ENCODE measurements around the gene PFN3. TPM values are rescaled to one million over a fixed set of nuclear protein-coding genes. Genes with fewer than 3 reads are reported as not detected.
A peak's percentile ranks its signal among the peaks of the same experiment; 100 is the strongest.

The PFN3 gene
- total RNA-seq, 4 donors from 2014 or later: not detected

DNA sequence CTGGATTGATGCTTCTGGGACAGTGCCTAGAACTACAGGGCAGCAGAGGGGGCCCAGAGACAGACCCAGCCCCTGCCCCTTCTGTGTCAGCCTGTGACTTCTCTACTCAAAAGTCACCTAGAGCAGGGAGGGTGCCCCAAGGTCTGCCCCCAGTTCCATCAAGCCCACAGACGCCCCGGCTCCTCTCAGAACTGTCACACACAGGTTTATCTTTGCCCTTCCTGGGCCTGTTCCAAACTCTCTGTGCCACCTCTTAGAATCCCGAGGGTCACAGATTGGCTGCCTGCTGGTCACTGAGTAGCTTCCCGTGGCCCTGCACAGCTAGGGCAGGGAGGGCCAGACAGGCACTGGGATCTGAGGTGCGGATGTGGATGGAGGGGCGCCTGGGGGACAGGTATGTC, 41.0 kb downstream of the PFN3 start:
- no peak for DNase-seq

DNA sequence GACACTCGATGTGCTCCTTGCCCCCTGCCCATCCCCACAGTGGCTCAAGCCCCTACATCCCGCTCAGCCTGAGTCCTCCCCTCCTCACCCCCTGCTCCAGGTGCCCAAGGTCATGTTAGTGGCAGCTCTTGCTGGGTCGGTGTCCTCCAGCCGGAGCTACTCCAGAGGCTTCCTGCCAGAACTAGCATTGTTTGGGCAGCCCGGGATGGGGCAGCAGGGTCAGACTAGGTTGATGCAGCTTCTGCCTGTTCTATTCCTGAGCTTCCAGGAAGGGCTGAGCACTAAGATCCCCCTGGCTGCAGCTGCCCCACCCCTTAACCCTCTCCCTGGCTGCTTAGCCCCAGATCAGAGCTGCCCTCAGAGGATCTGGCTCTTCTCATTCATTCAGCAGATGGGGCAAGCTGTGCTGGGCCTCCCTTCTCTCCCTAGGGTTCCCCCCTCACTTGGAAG, 42.1 kb downstream of the PFN3 start:
- Histone ChIP-seq H3K4me3 (peak overlapping the region in 2 of 4 donors; percentile 20 to 28), H3K27ac (no peak overlapping the region), H3K36me3 (no peaks in the 10 kb centered on the region), H3K27me3 (no peaks in the 10 kb centered on the region), H3K9me3 (no peaks in the 10 kb centered on the region), H3K4me1 (peaks cover 14 to 18% of the 10 kb centered on the region in 2 donors)
- in situ Hi-C loops (cut with MboI; ENCODE audit: low sequenced_read_pairs in 4 of 4) (no loop called here), intact Hi-C loops (cut with DNase I; ENCODE audit: low total_unique reads) (no loop called here)
- TF ChIP-seq, protein P1, sequence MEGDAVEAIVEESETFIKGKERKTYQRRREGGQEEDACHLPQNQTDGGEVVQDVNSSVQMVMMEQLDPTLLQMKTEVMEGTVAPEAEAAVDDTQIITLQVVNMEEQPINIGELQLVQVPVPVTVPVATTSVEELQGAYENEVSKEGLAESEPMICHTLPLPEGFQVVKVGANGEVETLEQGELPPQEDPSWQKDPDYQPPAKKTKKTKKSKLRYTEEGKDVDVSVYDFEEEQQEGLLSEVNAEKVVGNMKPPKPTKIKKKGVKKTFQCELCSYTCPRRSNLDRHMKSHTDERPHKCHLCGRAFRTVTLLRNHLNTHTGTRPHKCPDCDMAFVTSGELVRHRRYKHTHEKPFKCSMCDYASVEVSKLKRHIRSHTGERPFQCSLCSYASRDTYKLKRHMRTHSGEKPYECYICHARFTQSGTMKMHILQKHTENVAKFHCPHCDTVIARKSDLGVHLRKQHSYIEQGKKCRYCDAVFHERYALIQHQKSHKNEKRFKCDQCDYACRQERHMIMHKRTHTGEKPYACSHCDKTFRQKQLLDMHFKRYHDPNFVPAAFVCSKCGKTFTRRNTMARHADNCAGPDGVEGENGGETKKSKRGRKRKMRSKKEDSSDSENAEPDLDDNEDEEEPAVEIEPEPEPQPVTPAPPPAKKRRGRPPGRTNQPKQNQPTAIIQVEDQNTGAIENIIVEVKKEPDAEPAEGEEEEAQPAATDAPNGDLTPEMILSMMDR (IDR thresholded peaks at IDR 0.05 in 4 of 5, conservative IDR thresholded peaks at IDR 0.05 in 1 of 5): no peak
- TF ChIP-seq POLR2A (IDR thresholded peaks at IDR 0.05): no peak
- DNase-seq: no peak
- no peak for ATAC-seq

More for the DNA sequence above, 41.0 kb downstream of the PFN3 start:
- no peaks in the 10 kb centered on the region for H3K9me3 ChIP-seq
- H3K4me3 ChIP-seq: no peak overlapping the region
- TF ChIP-seq, protein P1 (IDR thresholded peaks at IDR 0.05 in 4 of 5, conservative IDR thresholded peaks at IDR 0.05 in 1 of 5): no peak
- no peak for TF ChIP-seq POLR2A (IDR thresholded peaks at IDR 0.05)
- H3K36me3 ChIP-seq: no peaks in the 10 kb centered on the region
- intact Hi-C loops (cut with DNase I; ENCODE audit: low total_unique reads) (no loop called here), in situ Hi-C loops (cut with MboI; ENCODE audit: low sequenced_read_pairs in 4 of 4) (no loop called here)
- no peak overlapping the region for H3K27ac ChIP-seq
- no peak for ATAC-seq
- peaks cover 18 to 22% of the 10 kb centered on the region in 2 donors for H3K4me1 ChIP-seq
- no peaks in the 10 kb centered on the region for H3K27me3 ChIP-seq

DNA sequence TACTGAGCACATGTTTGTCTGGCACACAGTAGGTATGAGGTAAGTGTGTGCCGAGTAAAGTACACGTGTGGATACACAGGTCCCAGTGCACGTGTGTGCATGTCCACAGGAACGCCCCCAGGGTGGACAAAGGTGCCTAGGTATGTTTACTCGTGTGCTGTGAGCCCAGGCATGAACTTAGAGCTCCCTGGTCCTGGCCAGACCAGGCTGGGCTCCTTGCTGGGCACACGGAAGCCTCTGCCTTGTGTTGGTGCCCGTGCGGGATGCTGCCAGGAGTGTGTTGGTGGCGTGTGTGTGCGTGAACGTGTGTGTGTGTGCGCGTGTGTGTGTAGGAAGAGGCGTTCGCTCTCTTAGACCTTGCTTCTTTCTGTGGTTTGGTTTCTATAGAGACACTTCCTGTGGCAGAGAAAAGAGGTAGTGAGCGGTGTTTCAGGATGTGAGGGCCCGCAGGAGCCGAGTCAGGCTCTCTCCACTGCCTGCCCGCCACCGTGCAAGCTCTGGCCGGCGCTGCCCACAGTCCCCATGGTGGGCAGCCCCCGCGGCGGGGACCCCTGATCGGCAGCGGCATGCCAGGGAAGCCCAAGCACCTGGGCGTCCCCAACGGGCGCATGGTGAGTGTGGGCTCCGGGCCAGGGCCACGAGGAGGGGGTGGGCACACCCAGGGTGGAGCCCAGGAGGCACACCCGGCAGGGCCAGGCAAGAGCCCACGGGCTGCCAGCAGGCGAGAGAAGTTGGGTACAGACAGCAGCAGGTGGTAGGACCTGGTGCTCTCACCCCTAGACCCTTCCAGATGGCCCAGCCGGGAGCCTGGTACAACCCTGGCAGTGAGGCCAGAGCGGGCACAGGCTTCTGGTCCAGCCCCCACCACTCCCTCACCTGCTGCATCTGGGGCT, 42.8 kb downstream of the PFN3 start, which contains the start of gene RGS14:
Gene RGS14 (plus strand): TSS at position 466 of the 893 bp plus-strand sequence. CDS start 101 bp downstream, at position 567.
- TF ChIP-seq, protein P1 (IDR thresholded peaks at IDR 0.05 in 4 of 5, conservative IDR thresholded peaks at IDR 0.05 in 1 of 5): no peak
- TF ChIP-seq POLR2A (IDR thresholded peaks at IDR 0.05): no peak
- no peak within 1 kb of the TSS for H3K27ac ChIP-seq
- DNase-seq: peak in 1 of 2 donors; percentile 20
- no peak for ATAC-seq
- intact Hi-C loops (cut with DNase I; ENCODE audit: low total_unique reads): no loop called here
- in situ Hi-C loops (cut with MboI; ENCODE audit: low sequenced_read_pairs in 4 of 4): no loop called here
- no peaks in the 10 kb centered on the region for H3K36me3 ChIP-seq
- peak within 1 kb of the TSS in 2 of 4 donors; percentile 20 to 28 for H3K4me3 ChIP-seq
- no peaks in the 10 kb centered on the region for H3K9me3 ChIP-seq
- H3K4me1 ChIP-seq: peaks cover 11 to 12% of the 10 kb centered on the region in 2 donors
- no peaks in the 10 kb centered on the region for H3K27me3 ChIP-seq

DNA sequence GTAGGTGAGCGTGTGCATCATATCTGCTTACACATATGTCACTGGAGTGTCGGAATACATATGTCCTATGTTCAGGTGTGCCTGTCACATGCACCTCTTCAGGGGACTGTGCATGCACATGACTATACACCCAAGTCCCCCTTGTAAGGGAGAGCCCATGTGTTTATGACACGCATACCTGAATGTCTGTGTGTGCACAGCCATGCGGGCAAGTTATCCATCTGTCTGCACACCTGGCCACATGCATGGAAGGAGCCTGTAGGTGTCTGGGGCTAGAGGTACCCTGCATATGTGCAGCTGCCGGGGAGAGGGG, 43.4 kb downstream of the PFN3 start:
- Histone ChIP-seq H3K36me3 (no peaks in the 10 kb centered on the region), H3K27me3 (no peaks in the 10 kb centered on the region), H3K4me3 (no peak overlapping the region), H3K9me3 (no peaks in the 10 kb centered on the region), H3K27ac (no peak overlapping the region), H3K4me1 (peaks cover 11 to 14% of the 10 kb centered on the region in 2 donors)
- in situ Hi-C loops (cut with MboI; ENCODE audit: low sequenced_read_pairs in 4 of 4): no loop called here
- DNase-seq (no peak), ATAC-seq (no peak)
- TF ChIP-seq, protein P1 (IDR thresholded peaks at IDR 0.05 in 4 of 5, conservative IDR thresholded peaks at IDR 0.05 in 1 of 5): no peak
- TF ChIP-seq POLR2A (IDR thresholded peaks at IDR 0.05): no peak
- intact Hi-C loops (cut with DNase I; ENCODE audit: low total_unique reads): no loop called here
